ENCODE measurements around the gene ARHGEF6. TPM values are rescaled to one million over a fixed set of nuclear protein-coding genes. Genes with fewer than 3 reads are reported as not detected.
"Not testable (repeated sequence)": the region's sequence is repeated elsewhere in the genome, so short reads cannot be mapped to it uniquely, and the experiment has no call there.

Gene ARHGEF6
- total RNA-seq, 1 experiment from 2014 or later = 5.1 TPM

DNA sequence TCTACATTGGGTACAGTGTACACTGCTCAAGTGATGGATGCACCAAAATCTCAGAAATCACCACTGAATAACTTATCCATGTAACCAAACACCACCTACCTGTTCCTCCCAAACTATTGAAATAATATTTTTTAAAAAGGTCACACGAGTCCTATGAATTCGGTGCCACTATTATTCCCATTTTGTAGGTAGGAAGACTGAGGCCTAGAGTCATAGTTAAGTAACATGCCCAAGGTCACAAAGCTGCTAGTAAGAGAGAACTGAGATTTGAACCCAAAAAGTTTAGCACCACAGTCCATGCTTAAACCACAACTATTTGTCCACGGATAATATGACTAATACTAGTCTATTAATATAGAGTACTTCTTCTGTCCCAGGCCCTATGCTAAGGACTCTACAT, 2.7 kb downstream of the ARHGEF6 start (continued):
- TF ChIP-seq ZNF281 (CRISPR knock-in tag; IDR thresholded peaks at IDR 0.05) (no peak), MYBL2 (CRISPR knock-in tag; IDR thresholded peaks at IDR 0.05) (no peak), ESRRA (CRISPR knock-in tag; IDR thresholded peaks at IDR 0.05; ENCODE audit: borderline replicate concordance) (no peak)
- TF ChIP-seq, protein P1, sequence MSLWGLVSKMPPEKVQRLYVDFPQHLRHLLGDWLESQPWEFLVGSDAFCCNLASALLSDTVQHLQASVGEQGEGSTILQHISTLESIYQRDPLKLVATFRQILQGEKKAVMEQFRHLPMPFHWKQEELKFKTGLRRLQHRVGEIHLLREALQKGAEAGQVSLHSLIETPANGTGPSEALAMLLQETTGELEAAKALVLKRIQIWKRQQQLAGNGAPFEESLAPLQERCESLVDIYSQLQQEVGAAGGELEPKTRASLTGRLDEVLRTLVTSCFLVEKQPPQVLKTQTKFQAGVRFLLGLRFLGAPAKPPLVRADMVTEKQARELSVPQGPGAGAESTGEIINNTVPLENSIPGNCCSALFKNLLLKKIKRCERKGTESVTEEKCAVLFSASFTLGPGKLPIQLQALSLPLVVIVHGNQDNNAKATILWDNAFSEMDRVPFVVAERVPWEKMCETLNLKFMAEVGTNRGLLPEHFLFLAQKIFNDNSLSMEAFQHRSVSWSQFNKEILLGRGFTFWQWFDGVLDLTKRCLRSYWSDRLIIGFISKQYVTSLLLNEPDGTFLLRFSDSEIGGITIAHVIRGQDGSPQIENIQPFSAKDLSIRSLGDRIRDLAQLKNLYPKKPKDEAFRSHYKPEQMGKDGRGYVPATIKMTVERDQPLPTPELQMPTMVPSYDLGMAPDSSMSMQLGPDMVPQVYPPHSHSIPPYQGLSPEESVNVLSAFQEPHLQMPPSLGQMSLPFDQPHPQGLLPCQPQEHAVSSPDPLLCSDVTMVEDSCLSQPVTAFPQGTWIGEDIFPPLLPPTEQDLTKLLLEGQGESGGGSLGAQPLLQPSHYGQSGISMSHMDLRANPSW (CRISPR knock-in tag; conservative IDR thresholded peaks at IDR 0.05; ENCODE audit: low read depth) = no peak

- CTCF ChIA-PET = no interaction called here
- POLR2A ChIA-PET = no interaction called here
- ATAC-seq (no peak), DNase-seq (ENCODE audit: low spot score) (no peak)
- Mint-ChIP-seq H3K4me1 (peaks cover 2% of the 10 kb centered on the region), H3K36me3 (no peaks in the 10 kb centered on the region), H3K9me3 (0 out of 2 replicates have a peak, but pooled peaks cover 3% of the 10 kb centered on the region), H3K27me3 (ENCODE audit: low read depth) (no peaks in the 10 kb centered on the region), H3K4me3 (no peak overlapping the region), H3K27ac (no peak overlapping the region)
- TF ChIP-seq, protein P2, sequence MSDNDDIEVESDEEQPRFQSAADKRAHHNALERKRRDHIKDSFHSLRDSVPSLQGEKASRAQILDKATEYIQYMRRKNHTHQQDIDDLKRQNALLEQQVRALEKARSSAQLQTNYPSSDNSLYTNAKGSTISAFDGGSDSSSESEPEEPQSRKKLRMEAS (CRISPR knock-in tag; IDR thresholded peaks at IDR 0.05) = no peak
- TF ChIP-seq FOXJ3 (CRISPR knock-in tag; IDR thresholded peaks at IDR 0.05; ENCODE audit: borderline replicate concordance) (no peak), RORB (CRISPR knock-in tag; IDR thresholded peaks at IDR 0.05) (no peak), KAT7 (CRISPR knock-in tag; IDR thresholded peaks at IDR 0.05; ENCODE audit: borderline replicate concordance) (no peak), NFYB (CRISPR knock-in tag; conservative IDR thresholded peaks at IDR 0.05; ENCODE audit: low read depth) (no peak), NFATC4 (CRISPR knock-in tag; IDR thresholded peaks at IDR 0.05) (no peak), PREB (CRISPR knock-in tag; IDR thresholded peaks at IDR 0.05; ENCODE audit: borderline replicate concordance) (no peak), ZNF219 (CRISPR knock-in tag; IDR thresholded peaks at IDR 0.05; ENCODE audit: borderline replicate concordance) (no peak), ZBTB21 (CRISPR knock-in tag; IDR thresholded peaks at IDR 0.05; ENCODE audit: borderline replicate concordance) (no peak), ZNF671 (CRISPR knock-in tag; IDR thresholded peaks at IDR 0.05) (no peak), AR (CRISPR knock-in tag; IDR thresholded peaks at IDR 0.05) (no peak), ZNF232 (CRISPR knock-in tag; IDR thresholded peaks at IDR 0.05) (no peak), JAZF1 (CRISPR knock-in tag; IDR thresholded peaks at IDR 0.05) (no peak), ATF3 (CRISPR knock-in tag; conservative IDR thresholded peaks at IDR 0.05) (no peak), JUN (CRISPR knock-in tag; IDR thresholded peaks at IDR 0.05) (no peak)
- TF ChIP-seq, protein P3, sequence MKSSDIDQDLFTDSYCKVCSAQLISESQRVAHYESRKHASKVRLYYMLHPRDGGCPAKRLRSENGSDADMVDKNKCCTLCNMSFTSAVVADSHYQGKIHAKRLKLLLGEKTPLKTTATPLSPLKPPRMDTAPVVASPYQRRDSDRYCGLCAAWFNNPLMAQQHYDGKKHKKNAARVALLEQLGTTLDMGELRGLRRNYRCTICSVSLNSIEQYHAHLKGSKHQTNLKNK (CRISPR knock-in tag; IDR thresholded peaks at IDR 0.05) = no peak
Observed at GRCh38 chrX:136773648-136774047, 7.1 kb downstream of the ARHGEF6 start.

DNA sequence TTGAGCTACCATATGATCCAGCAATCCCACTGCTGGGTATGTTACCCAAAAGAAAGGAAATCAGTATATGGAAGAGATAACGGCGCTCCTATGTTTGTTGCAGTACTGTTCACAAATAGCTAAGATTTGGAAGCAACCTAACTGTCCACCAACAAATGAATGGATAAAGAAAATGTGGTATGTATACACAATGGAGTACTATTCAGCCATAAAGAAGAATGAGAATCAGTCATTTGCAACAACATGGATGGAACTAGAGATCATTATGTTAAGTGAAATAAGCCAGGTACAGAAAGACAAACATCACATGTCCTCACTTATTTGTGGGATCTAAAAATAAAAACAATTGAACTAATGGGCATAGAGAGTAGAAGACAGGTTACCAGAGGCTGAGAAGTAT, 8.9 kb downstream of the ARHGEF6 start:
- H3K36me3 Mint-ChIP-seq; CTCF ChIA-PET; H3K27me3 Mint-ChIP-seq (ENCODE audit: low read depth); POLR2A ChIA-PET; DNase-seq (ENCODE audit: low spot score); H3K4me1 Mint-ChIP-seq; H3K27ac Mint-ChIP-seq; H3K4me3 Mint-ChIP-seq; ATAC-seq; H3K9me3 Mint-ChIP-seq: not testable (repeated sequence)

Data from WTC11 (cell line).